ENCODE measurements around the gene SELENOK. TPM values are rescaled to one million over a fixed set of nuclear protein-coding genes. Genes with fewer than 3 reads are reported as not detected.

The SELENOK gene
- total RNA-seq, result 16.1 and 20.2 TPM in 2 replicates

GRCh38 chr3:53891497-53892285 is at the start of gene SELENOK:
TSS of gene SELENOK (minus strand) at chr3:53891859.

DNA sequence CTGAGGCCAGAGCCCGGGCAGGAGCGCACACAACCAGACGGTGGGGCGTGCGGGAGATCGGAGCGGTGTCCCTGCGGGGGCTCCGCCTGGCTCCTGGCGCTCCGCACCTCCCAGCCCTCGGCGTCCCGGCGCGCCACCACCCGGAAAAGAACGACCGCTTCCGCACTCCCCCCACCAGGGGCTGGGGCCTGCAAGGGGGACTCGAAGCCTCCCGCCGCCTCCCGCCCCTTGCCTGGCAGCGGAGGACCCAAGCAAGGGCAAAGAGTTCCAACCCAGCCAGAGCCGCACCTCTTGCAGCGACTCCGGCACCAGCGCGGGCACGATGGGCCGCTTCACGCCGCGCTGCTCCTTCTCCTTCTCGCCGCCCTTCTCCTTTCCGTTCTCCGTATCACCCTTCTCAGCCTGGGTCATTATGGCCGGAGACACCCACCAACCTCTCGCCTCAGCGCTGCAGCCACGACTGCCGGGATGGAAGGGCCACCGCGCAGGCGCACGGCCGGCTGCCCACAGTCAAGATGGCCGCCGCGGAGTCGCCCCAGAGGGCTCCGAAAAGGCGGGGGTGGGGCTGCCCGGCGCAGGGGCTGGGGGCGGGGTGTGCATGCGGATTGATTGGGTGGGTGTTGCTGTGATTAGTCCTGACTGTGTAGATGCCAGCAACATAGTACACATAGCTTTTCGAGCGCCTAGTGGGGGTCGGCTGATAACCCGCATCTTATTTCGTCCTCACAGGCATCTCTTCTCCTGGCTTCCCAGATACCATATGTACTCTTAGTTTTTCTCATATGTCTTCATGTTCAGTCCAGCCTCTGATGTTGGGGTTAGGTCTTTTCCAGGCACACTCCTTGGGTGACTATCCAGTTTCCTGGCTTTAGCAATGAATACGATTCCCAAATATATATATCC is 9.7 kb downstream of the SELENOK start, which contains the start of gene ACTR8:
ACTR8 (minus strand) TSS at position 462 of the 903 bp plus-strand sequence; CDS start at position 411, 51 bp downstream.

DNA sequence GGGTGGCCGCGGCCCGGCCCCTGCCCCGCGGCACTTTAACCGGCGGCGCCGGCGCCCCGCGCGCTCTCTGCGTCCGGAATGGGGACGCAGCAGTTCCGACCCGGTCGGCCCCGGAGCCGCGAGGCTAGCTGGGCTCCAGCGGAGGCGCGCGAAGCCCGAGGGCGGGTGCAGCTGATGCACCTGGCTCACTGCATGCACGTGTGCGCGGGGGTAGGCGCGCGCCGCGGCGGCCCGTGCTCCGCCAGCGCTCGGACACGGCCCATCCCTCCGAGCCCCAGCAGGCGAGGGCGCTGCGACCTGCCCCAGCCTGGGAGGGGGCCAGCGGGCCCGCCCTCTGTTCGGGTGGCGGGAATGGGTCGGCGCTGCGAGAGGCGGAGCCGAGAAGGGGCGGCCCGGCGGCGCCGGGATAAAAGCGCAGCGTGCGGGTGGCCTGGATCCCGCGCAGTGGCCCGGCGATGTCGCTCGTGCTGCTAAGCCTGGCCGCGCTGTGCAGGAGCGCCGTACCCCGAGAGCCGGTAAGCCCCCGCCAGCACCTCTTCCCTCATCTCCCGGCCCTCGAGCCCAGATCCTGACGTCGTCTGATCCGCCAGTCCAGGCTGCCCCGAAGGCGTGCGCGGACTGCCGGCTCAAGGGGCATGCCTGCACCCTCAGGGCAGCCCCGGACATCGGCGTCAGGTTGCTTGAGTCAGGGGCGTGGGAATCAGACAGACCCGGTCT is 45.4 kb downstream of the SELENOK start, which contains the start of the genes CHDH and IL17RB:
CHDH (minus strand) TSS at position 286 of the 717 bp plus-strand sequence. CDS start 22,411 bp downstream, outside the sequence.
IL17RB (plus strand) TSS at position 435 of the 717 bp plus-strand sequence; CDS start at position 456, 21 bp downstream.

Other genes with a start within 250 kb of the SELENOK start
- 0.09 and 0.16 TPM in 2 replicates for gene CHDH, start 45.4 kb downstream of the SELENOK start, total RNA-seq
- gene IL17RB, start 45.3 kb downstream of the SELENOK start, total RNA-seq, result under 0.01 and 0.09 TPM in 2 replicates
- gene ACTR8, start 9.7 kb downstream of the SELENOK start, total RNA-seq, result 41.8 and 42.8 TPM in 2 replicates
- 0.16 TPM in 1 of 2 replicates, not detected in the other for gene CACNA2D3, start 230.7 kb upstream of the SELENOK start, total RNA-seq